HK-2 (cell line): ENCODE measurements around the gene ZNF428.
"Not testable (repeated sequence)": the region's sequence is repeated elsewhere in the genome, so short reads cannot be mapped to it uniquely, and the experiment has no call there.

Source experiments
- DNase-seq: peaks from one replicate; pipeline ENCODE4 v3.0.0-alpha.2; 2018; ENCODE audit not compliant: unreplicated experiment

ZNF428 gene

GRCh38 chr19:43619262-43620060 lies at the start of gene ZNF428:
ZNF428 (minus strand) TSS chr19:43619629; CDS start chr19:43614304, 5,325 bp downstream.
- DNase-seq, result peak; percentile 84

GRCh38 chr19:43668406-43669109 lies 49.1 kb upstream of the ZNF428 start:
- peak; percentile 99 for DNase-seq

GRCh38 chr19:43667876-43668405 lies 48.5 kb upstream of the ZNF428 start:
- no peak for DNase-seq

GRCh38 chr19:43667126-43667875 lies 47.9 kb upstream of the ZNF428 start:
- no peak for DNase-seq

- no peak for DNase-seq
Measured at GRCh38 chr19:43664018-43664417, 44.6 kb upstream of the ZNF428 start.

GRCh38 chr19:43662487-43662886 lies 43.1 kb upstream of the ZNF428 start:
- DNase-seq, result no peak

- DNase-seq, result no peak
Measured at GRCh38 chr19:43660971-43661360, 41.5 kb upstream of the ZNF428 start.

GRCh38 chr19:43660301-43660970 lies 41.0 kb upstream of the ZNF428 start:
- DNase-seq, result no peak

- DNase-seq, result no peak
Measured at GRCh38 chr19:43658494-43658893, 39.1 kb upstream of the ZNF428 start.

- DNase-seq, result no peak
Measured at GRCh38 chr19:43658001-43658400, 38.6 kb upstream of the ZNF428 start.

- DNase-seq, result no peak
Measured at GRCh38 chr19:43656436-43656835, 37.0 kb upstream of the ZNF428 start.

GRCh38 chr19:43652546-43652874 lies 33.1 kb upstream of the ZNF428 start:
- no peak for DNase-seq

- peak; percentile 52 for DNase-seq
Measured at GRCh38 chr19:43651758-43652545, 32.5 kb upstream of the ZNF428 start.

- not testable (repeated sequence) for DNase-seq
Measured at GRCh38 chr19:43650276-43650675, 30.8 kb upstream of the ZNF428 start.

- no peak for DNase-seq
Measured at GRCh38 chr19:43649514-43649913, 30.1 kb upstream of the ZNF428 start.

GRCh38 chr19:43648633-43649032 lies 29.2 kb upstream of the ZNF428 start:
- no peak for DNase-seq

GRCh38 chr19:43644181-43644580 lies 24.8 kb upstream of the ZNF428 start:
- no peak for DNase-seq

- DNase-seq, result no peak
Measured at GRCh38 chr19:43643326-43643725, 23.9 kb upstream of the ZNF428 start.

GRCh38 chr19:43642531-43642930 lies 23.1 kb upstream of the ZNF428 start:
- no peak for DNase-seq

GRCh38 chr19:43641333-43641732 lies 21.9 kb upstream of the ZNF428 start:
- DNase-seq, result no peak

GRCh38 chr19:43640424-43640757 lies 21.0 kb upstream of the ZNF428 start:
- no peak for DNase-seq
